Measurements from ENCODE around the gene SIAH3.

DNA sequence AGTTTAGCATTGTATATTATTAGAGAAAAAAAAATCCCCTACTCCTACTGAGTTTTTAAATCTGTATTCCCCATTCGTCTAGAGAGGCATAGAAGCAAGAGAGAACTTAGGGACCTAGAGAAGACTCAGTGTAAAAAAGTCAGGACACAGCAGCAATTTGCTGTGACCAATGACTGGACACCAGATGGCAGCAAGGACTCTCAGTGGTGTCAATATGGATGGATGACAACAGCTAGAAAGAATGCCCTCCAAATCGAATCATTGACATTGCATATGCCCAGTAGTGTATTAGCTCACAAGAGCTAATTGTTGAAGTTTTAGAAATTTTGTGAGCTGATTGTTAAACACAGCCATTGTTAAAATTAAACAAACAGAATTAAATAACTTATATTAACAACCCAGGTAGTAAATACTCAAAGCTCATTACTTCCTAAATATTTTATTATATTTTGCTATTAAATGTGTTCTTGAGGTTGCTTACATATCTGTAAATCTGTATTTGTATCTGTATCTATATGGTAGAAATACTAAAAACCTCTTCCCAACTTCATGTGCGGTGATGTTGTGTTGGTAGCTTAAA lies 43.9 kb downstream of the SIAH3 start:
- TF ChIP-seq POLR2A (IDR thresholded peaks at IDR 0.05), result no peak
- TF ChIP-seq, protein P1, sequence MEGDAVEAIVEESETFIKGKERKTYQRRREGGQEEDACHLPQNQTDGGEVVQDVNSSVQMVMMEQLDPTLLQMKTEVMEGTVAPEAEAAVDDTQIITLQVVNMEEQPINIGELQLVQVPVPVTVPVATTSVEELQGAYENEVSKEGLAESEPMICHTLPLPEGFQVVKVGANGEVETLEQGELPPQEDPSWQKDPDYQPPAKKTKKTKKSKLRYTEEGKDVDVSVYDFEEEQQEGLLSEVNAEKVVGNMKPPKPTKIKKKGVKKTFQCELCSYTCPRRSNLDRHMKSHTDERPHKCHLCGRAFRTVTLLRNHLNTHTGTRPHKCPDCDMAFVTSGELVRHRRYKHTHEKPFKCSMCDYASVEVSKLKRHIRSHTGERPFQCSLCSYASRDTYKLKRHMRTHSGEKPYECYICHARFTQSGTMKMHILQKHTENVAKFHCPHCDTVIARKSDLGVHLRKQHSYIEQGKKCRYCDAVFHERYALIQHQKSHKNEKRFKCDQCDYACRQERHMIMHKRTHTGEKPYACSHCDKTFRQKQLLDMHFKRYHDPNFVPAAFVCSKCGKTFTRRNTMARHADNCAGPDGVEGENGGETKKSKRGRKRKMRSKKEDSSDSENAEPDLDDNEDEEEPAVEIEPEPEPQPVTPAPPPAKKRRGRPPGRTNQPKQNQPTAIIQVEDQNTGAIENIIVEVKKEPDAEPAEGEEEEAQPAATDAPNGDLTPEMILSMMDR (IDR thresholded peaks at IDR 0.05), result no peak
- TF ChIP-seq POLR2AphosphoS5 (IDR thresholded peaks at IDR 0.05), result no peak

All from sigmoid colon (tissue), 4 donors.